ENCODE data around the gene WFDC9.
A peak's percentile ranks its signal among the peaks of the same experiment; 100 is the strongest.
"Not testable (repeated sequence)": the region's sequence is repeated elsewhere in the genome, so short reads cannot be mapped to it uniquely, and the experiment has no call there.

WFDC9 gene

GRCh38 chr20:45631184-45631583 lies at the start of gene WFDC9:
Gene WFDC9 (minus strand): TSS chr20:45631284. CDS start chr20:45610181, 21,103 bp downstream.
- no peak for ATAC-seq
- H3K27ac Mint-ChIP-seq = no peak within 1 kb of the TSS
- H3K36me3 Mint-ChIP-seq = no peaks in the 10 kb centered on the region
- no peak for DNase-seq (ENCODE audit: low spot score in 2 of 2)
- no peak within 1 kb of the TSS for H3K4me3 Mint-ChIP-seq
- no peaks in the 10 kb centered on the region for H3K4me1 Mint-ChIP-seq
- no peaks in the 10 kb centered on the region for H3K9me3 Mint-ChIP-seq

- no peak overlapping the region for H3K27ac Mint-ChIP-seq
These were observed 48.6 kb upstream of the WFDC9 start for GRCh38 chr20:45679650-45680049.

GRCh38 chr20:45672765-45673164 lies 41.7 kb upstream of the WFDC9 start:
- ATAC-seq (no peak), DNase-seq (ENCODE audit: low spot score in 2 of 2) (no peak)

More at GRCh38 chr20:45679650-45680049, 48.6 kb upstream of the WFDC9 start:
- H3K4me1 Mint-ChIP-seq = no peaks in the 10 kb centered on the region
- H3K4me3 Mint-ChIP-seq = no peak overlapping the region
- DNase-seq (ENCODE audit: low spot score in 2 of 2) = no peak
- H3K9me3 Mint-ChIP-seq = peaks cover 3% of the 10 kb centered on the region
- no peaks in the 10 kb centered on the region for H3K36me3 Mint-ChIP-seq
- no peak for ATAC-seq

GRCh38 chr20:45670139-45670538 lies 39.1 kb upstream of the WFDC9 start, which contains the start of gene WFDC11:
Gene WFDC11 (minus strand): TSS chr20:45670239. CDS start chr20:45650600, 19,639 bp downstream.
- ATAC-seq (no peak), DNase-seq (ENCODE audit: low spot score in 2 of 2) (no peak)
- no peaks in the 10 kb centered on the region for H3K9me3 Mint-ChIP-seq
- no peaks in the 10 kb centered on the region for H3K4me1 Mint-ChIP-seq
- no peaks in the 10 kb centered on the region for H3K36me3 Mint-ChIP-seq
- H3K27ac Mint-ChIP-seq = no peak within 1 kb of the TSS
- no peak within 1 kb of the TSS for H3K4me3 Mint-ChIP-seq

More at GRCh38 chr20:45672765-45673164, 41.7 kb upstream of the WFDC9 start:
- Mint-ChIP-seq H3K9me3 (peaks cover 2% of the 10 kb centered on the region), H3K27ac (no peak overlapping the region), H3K4me3 (no peak overlapping the region), H3K4me1 (no peaks in the 10 kb centered on the region), H3K36me3 (no peaks in the 10 kb centered on the region)

- not testable (repeated sequence) for H3K9me3 Mint-ChIP-seq; ATAC-seq; H3K27ac Mint-ChIP-seq; H3K36me3 Mint-ChIP-seq; H3K4me1 Mint-ChIP-seq; H3K4me3 Mint-ChIP-seq; DNase-seq (ENCODE audit: low spot score in 2 of 2)
These were observed 26.0 kb upstream of the WFDC9 start for GRCh38 chr20:45657038-45657437.

- not testable (repeated sequence) for H3K36me3 Mint-ChIP-seq; H3K27ac Mint-ChIP-seq; ATAC-seq; H3K4me1 Mint-ChIP-seq; H3K9me3 Mint-ChIP-seq; H3K4me3 Mint-ChIP-seq; DNase-seq (ENCODE audit: low spot score in 2 of 2)
These were observed 20.6 kb upstream of the WFDC9 start for GRCh38 chr20:45651726-45652125.

- no peaks in the 10 kb centered on the region for H3K9me3 Mint-ChIP-seq
- DNase-seq (ENCODE audit: low spot score in 2 of 2) (no peak), ATAC-seq (no peak)
- no peak overlapping the region for H3K27ac Mint-ChIP-seq
- no peaks in the 10 kb centered on the region for H3K36me3 Mint-ChIP-seq
- no peak overlapping the region for H3K4me3 Mint-ChIP-seq
- no peaks in the 10 kb centered on the region for H3K4me1 Mint-ChIP-seq
These were observed 18.3 kb upstream of the WFDC9 start for GRCh38 chr20:45649312-45649863.

GRCh38 chr20:45647441-45648050 lies 16.5 kb upstream of the WFDC9 start:
- H3K27ac Mint-ChIP-seq = no peak overlapping the region
- ATAC-seq = peak; percentile 36

GRCh38 chr20:45646875-45647274 lies 15.8 kb upstream of the WFDC9 start:
- no peaks in the 10 kb centered on the region for H3K4me1 Mint-ChIP-seq
- DNase-seq (ENCODE audit: low spot score in 2 of 2) (no peak), ATAC-seq (no peak)
- H3K4me3 Mint-ChIP-seq = no peak overlapping the region
- no peaks in the 10 kb centered on the region for H3K9me3 Mint-ChIP-seq
- H3K36me3 Mint-ChIP-seq = no peaks in the 10 kb centered on the region
- H3K27ac Mint-ChIP-seq = no peak overlapping the region

More at GRCh38 chr20:45647441-45648050, 16.5 kb upstream of the WFDC9 start:
- no peaks in the 10 kb centered on the region for H3K9me3 Mint-ChIP-seq
- no peaks in the 10 kb centered on the region for H3K36me3 Mint-ChIP-seq
- no peaks in the 10 kb centered on the region for H3K4me1 Mint-ChIP-seq
- no peak overlapping the region for H3K4me3 Mint-ChIP-seq
- DNase-seq (ENCODE audit: low spot score in 2 of 2) = no peak

GRCh38 chr20:45645869-45646268 lies 14.8 kb upstream of the WFDC9 start:
- H3K9me3 Mint-ChIP-seq; DNase-seq (ENCODE audit: low spot score in 2 of 2); H3K36me3 Mint-ChIP-seq; H3K27ac Mint-ChIP-seq; ATAC-seq; H3K4me3 Mint-ChIP-seq; H3K4me1 Mint-ChIP-seq: not testable (repeated sequence)

GRCh38 chr20:45641076-45641475 lies 10.0 kb upstream of the WFDC9 start:
- not testable (repeated sequence) for H3K36me3 Mint-ChIP-seq; ATAC-seq; H3K4me1 Mint-ChIP-seq; H3K9me3 Mint-ChIP-seq; DNase-seq (ENCODE audit: low spot score in 2 of 2); H3K4me3 Mint-ChIP-seq; H3K27ac Mint-ChIP-seq

- no peak for ATAC-seq
- Mint-ChIP-seq H3K4me3 (no peak overlapping the region), H3K27ac (no peak overlapping the region), H3K4me1 (no peaks in the 10 kb centered on the region), H3K36me3 (no peaks in the 10 kb centered on the region), H3K9me3 (no peaks in the 10 kb centered on the region)
- no peak for DNase-seq (ENCODE audit: low spot score in 2 of 2)
These were observed 8.6 kb upstream of the WFDC9 start for GRCh38 chr20:45639687-45640086.

GRCh38 chr20:45636513-45636912 lies 5.4 kb upstream of the WFDC9 start:
- ATAC-seq (no peak), DNase-seq (ENCODE audit: low spot score in 2 of 2) (no peak)
- H3K4me1 Mint-ChIP-seq = no peaks in the 10 kb centered on the region
- no peaks in the 10 kb centered on the region for H3K36me3 Mint-ChIP-seq
- H3K27ac Mint-ChIP-seq = no peak overlapping the region
- no peaks in the 10 kb centered on the region for H3K9me3 Mint-ChIP-seq
- H3K4me3 Mint-ChIP-seq = no peak overlapping the region

- no peaks in the 10 kb centered on the region for H3K9me3 Mint-ChIP-seq
- H3K36me3 Mint-ChIP-seq = no peaks in the 10 kb centered on the region
- no peak for DNase-seq (ENCODE audit: low spot score in 2 of 2)
- no peak overlapping the region for H3K27ac Mint-ChIP-seq
- H3K4me1 Mint-ChIP-seq = no peaks in the 10 kb centered on the region
- no peak overlapping the region for H3K4me3 Mint-ChIP-seq
- ATAC-seq = no peak
These were observed 713 bp downstream of the WFDC9 start for GRCh38 chr20:45630371-45630770.

- H3K9me3 Mint-ChIP-seq = no peaks in the 10 kb centered on the region
- ATAC-seq (peak; percentile 77), DNase-seq (ENCODE audit: low spot score in 2 of 2) (peak in 1 of 2 donors; percentile 7)
- H3K4me1 Mint-ChIP-seq = no peaks in the 10 kb centered on the region
- no peak within 1 kb of the TSS for H3K27ac Mint-ChIP-seq
- no peaks in the 10 kb centered on the region for H3K36me3 Mint-ChIP-seq
- H3K4me3 Mint-ChIP-seq = no peak within 1 kb of the TSS
These were observed 1.5 kb downstream of the WFDC9 start, which contains the start of gene WFDC10A for GRCh38 chr20:45629496-45630100. Gene WFDC10A (plus strand): TSS chr20:45629739. CDS start chr20:45629814, 75 bp downstream.

GRCh38 chr20:45626540-45626939 lies 4.5 kb downstream of the WFDC9 start:
- Mint-ChIP-seq H3K4me3 (no peak overlapping the region), H3K36me3 (no peaks in the 10 kb centered on the region), H3K4me1 (no peaks in the 10 kb centered on the region), H3K27ac (no peak overlapping the region), H3K9me3 (no peaks in the 10 kb centered on the region)
- ATAC-seq (no peak), DNase-seq (ENCODE audit: low spot score in 2 of 2) (no peak)

All from stimulated activated effector memory CD8-positive, alpha-beta T cell treated with anti-CD3 and anti-CD28 coated beads, Interleukin-12 subunit alpha, Interleukin-12 subunit beta, amount 100 ng/mL, for 72 hours (primary cell).